GM18499 (cell line): ENCODE measurements around the gene PAQR9.

ENCODE experiments used
- ATAC-seq: cut with Tn5 transposase; IDR thresholded peaks from one replicate; pipeline ENCODE4 v1.9.1; 2021; ENCODE audit warnings: moderate number of reproducible peaks; ENCODE audit not compliant: insufficient read depth, unreplicated experiment

PAQR9 gene

GRCh38 chr3:142983318-142983717 lies 19.8 kb upstream of the PAQR9 start:
- no peak for ATAC-seq

- no peak for ATAC-seq
Measured at GRCh38 chr3:142982038-142982773, 18.7 kb upstream of the PAQR9 start.

GRCh38 chr3:142981108-142981507 lies 17.6 kb upstream of the PAQR9 start:
- no peak for ATAC-seq

- ATAC-seq = no peak
Measured at GRCh38 chr3:142977399-142977728, 13.9 kb upstream of the PAQR9 start.

- ATAC-seq = no peak
Measured at GRCh38 chr3:142976621-142977398, 13.3 kb upstream of the PAQR9 start.

- ATAC-seq = no peak
Measured at GRCh38 chr3:142975316-142975995, 12.0 kb upstream of the PAQR9 start.

- ATAC-seq = no peak
Measured at GRCh38 chr3:142973217-142974009, 9.9 kb upstream of the PAQR9 start.

- no peak for ATAC-seq
Measured at GRCh38 chr3:142972092-142972753, 8.7 kb upstream of the PAQR9 start.

GRCh38 chr3:142971431-142971830 lies 8.0 kb upstream of the PAQR9 start:
- ATAC-seq = no peak

- ATAC-seq = no peak
Measured at GRCh38 chr3:142968319-142969025, 5.0 kb upstream of the PAQR9 start.

GRCh38 chr3:142966808-142967207 lies 3.3 kb upstream of the PAQR9 start:
- ATAC-seq = no peak

- no peak for ATAC-seq
Measured at GRCh38 chr3:142965581-142965980, 2.1 kb upstream of the PAQR9 start.

- ATAC-seq = no peak
Measured at GRCh38 chr3:142963234-142963515, 299 bp downstream of the PAQR9 start.

GRCh38 chr3:142962520-142963233 lies 797 bp downstream of the PAQR9 start:
- no peak for ATAC-seq

- ATAC-seq = no peak
Measured at GRCh38 chr3:142962175-142962519, 1.3 kb downstream of the PAQR9 start.

- ATAC-seq = no peak
Measured at GRCh38 chr3:142961539-142961938, 1.9 kb downstream of the PAQR9 start.

GRCh38 chr3:142960322-142960850 lies 3.1 kb downstream of the PAQR9 start:
- no peak for ATAC-seq

GRCh38 chr3:142958707-142959106 lies 4.8 kb downstream of the PAQR9 start:
- no peak for ATAC-seq

- ATAC-seq = no peak
Measured at GRCh38 chr3:142953443-142953842, 10.0 kb downstream of the PAQR9 start.
